ENCODE data around the gene OR9A4. TPM values are rescaled to one million over a fixed set of nuclear protein-coding genes. Genes with fewer than 3 reads are reported as not detected.
"Not testable (repeated sequence)": the region's sequence is repeated elsewhere in the genome, so short reads cannot be mapped to it uniquely, and the experiment has no call there.

The OR9A4 gene
- total RNA-seq, 1 donor from 2014 or later = not detected

- H3K4me1 Mint-ChIP-seq (ENCODE audit: unreplicated experiment) = no peaks in the 10 kb centered on the region
- H3K9me3 Mint-ChIP-seq (ENCODE audit: unreplicated experiment) = no peaks in the 10 kb centered on the region
- H3K4me3 Mint-ChIP-seq (ENCODE audit: unreplicated experiment) = no peak overlapping the region
- DNase-seq (ENCODE audit: extremely low spot score, unreplicated experiment) = no peak
- no peak overlapping the region for H3K27ac Mint-ChIP-seq (ENCODE audit: unreplicated experiment)
- TF ChIP-seq CTCF (IDR thresholded peaks at IDR 0.05) = no peak
- H3K27me3 Mint-ChIP-seq (ENCODE audit: unreplicated experiment) = no peaks in the 10 kb centered on the region
- no peaks in the 10 kb centered on the region for H3K36me3 Mint-ChIP-seq (ENCODE audit: unreplicated experiment)
Observed at GRCh38 chr7:141891336-141891735, 24.9 kb upstream of the OR9A4 start.

- not testable (repeated sequence) for DNase-seq (ENCODE audit: extremely low spot score, unreplicated experiment); H3K4me3 Mint-ChIP-seq (ENCODE audit: unreplicated experiment); H3K4me1 Mint-ChIP-seq (ENCODE audit: unreplicated experiment); H3K27ac Mint-ChIP-seq (ENCODE audit: unreplicated experiment); H3K36me3 Mint-ChIP-seq (ENCODE audit: unreplicated experiment); H3K9me3 Mint-ChIP-seq (ENCODE audit: unreplicated experiment); H3K27me3 Mint-ChIP-seq (ENCODE audit: unreplicated experiment)
Observed at GRCh38 chr7:141899366-141899765, 16.8 kb upstream of the OR9A4 start.

- H3K27me3 Mint-ChIP-seq (ENCODE audit: unreplicated experiment) = peaks cover 4% of the 10 kb centered on the region
- no peaks in the 10 kb centered on the region for H3K36me3 Mint-ChIP-seq (ENCODE audit: unreplicated experiment)
- DNase-seq (ENCODE audit: extremely low spot score, unreplicated experiment) = no peak
- no peak overlapping the region for H3K27ac Mint-ChIP-seq (ENCODE audit: unreplicated experiment)
- no peaks in the 10 kb centered on the region for H3K4me1 Mint-ChIP-seq (ENCODE audit: unreplicated experiment)
- no peak for TF ChIP-seq CTCF (IDR thresholded peaks at IDR 0.05)
- no peaks in the 10 kb centered on the region for H3K9me3 Mint-ChIP-seq (ENCODE audit: unreplicated experiment)
- no peak overlapping the region for H3K4me3 Mint-ChIP-seq (ENCODE audit: unreplicated experiment)
Observed at GRCh38 chr7:141906285-141906684, 9.9 kb upstream of the OR9A4 start.

- H3K9me3 Mint-ChIP-seq (ENCODE audit: unreplicated experiment) = no peaks in the 10 kb centered on the region
- H3K4me3 Mint-ChIP-seq (ENCODE audit: unreplicated experiment) = no peak overlapping the region
- DNase-seq (ENCODE audit: extremely low spot score, unreplicated experiment) = no peak
- no peaks in the 10 kb centered on the region for H3K36me3 Mint-ChIP-seq (ENCODE audit: unreplicated experiment)
- TF ChIP-seq CTCF (IDR thresholded peaks at IDR 0.05) = no peak
- H3K27me3 Mint-ChIP-seq (ENCODE audit: unreplicated experiment) = no peaks in the 10 kb centered on the region
- no peaks in the 10 kb centered on the region for H3K4me1 Mint-ChIP-seq (ENCODE audit: unreplicated experiment)
- no peak overlapping the region for H3K27ac Mint-ChIP-seq (ENCODE audit: unreplicated experiment)
Observed at GRCh38 chr7:141911391-141911790, 4.8 kb upstream of the OR9A4 start.

GRCh38 chr7:141915565-141915964 lies 634 bp upstream of the OR9A4 start:
- Mint-ChIP-seq H3K4me1 (ENCODE audit: unreplicated experiment) (no peaks in the 10 kb centered on the region), H3K36me3 (ENCODE audit: unreplicated experiment) (no peaks in the 10 kb centered on the region), H3K4me3 (ENCODE audit: unreplicated experiment) (no peak overlapping the region), H3K27me3 (ENCODE audit: unreplicated experiment) (no peaks in the 10 kb centered on the region), H3K27ac (ENCODE audit: unreplicated experiment) (no peak overlapping the region), H3K9me3 (ENCODE audit: unreplicated experiment) (peaks cover 11% of the 10 kb centered on the region)
- DNase-seq (ENCODE audit: extremely low spot score, unreplicated experiment) = no peak
- no peak for TF ChIP-seq CTCF (IDR thresholded peaks at IDR 0.05)

GRCh38 chr7:141920281-141920680 lies 4.1 kb downstream of the OR9A4 start:
- Mint-ChIP-seq H3K4me3 (ENCODE audit: unreplicated experiment) (no peak overlapping the region), H3K27me3 (ENCODE audit: unreplicated experiment) (no peaks in the 10 kb centered on the region), H3K27ac (ENCODE audit: unreplicated experiment) (no peak overlapping the region), H3K36me3 (ENCODE audit: unreplicated experiment) (no peaks in the 10 kb centered on the region), H3K9me3 (ENCODE audit: unreplicated experiment) (peaks cover 11% of the 10 kb centered on the region), H3K4me1 (ENCODE audit: unreplicated experiment) (no peaks in the 10 kb centered on the region)
- TF ChIP-seq CTCF (IDR thresholded peaks at IDR 0.05) = no peak
- DNase-seq (ENCODE audit: extremely low spot score, unreplicated experiment) = no peak

Measured in osteocyte (in vitro differentiated cells).